GM12872 (cell line): Measurements from ENCODE around the gene ATPAF1.

Source experiments
- TF ChIP-seq, protein P1 (sequence below): IDR thresholded peaks from 3 replicates; pipeline ENCODE4 v1.5.1; 2011; ENCODE audit warnings: low read depth, mild to moderate bottlenecking, low read length, moderate library complexity; ENCODE audit not compliant: insufficient read depth

The ATPAF1 gene

DNA sequence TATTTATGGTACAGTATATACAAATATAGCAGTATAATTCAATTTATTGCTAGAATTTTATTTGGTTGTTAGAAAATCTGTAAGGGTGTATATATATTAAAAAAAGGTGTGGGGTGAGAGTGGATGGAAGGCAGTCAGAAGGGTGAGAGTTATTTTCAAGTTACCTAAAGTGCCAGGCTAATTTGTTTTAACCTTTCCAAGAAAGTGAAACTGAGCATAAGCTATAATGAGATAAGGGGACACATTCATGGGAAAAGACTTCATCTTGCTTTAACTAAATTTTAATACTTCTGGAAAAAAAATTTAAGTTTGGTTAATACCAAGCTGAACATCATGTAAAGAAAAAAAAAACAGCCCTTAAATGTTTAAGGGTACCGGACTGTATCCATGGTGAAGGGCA lies 8.4 kb upstream of the ATPAF1 start:
- TF ChIP-seq, protein P1, sequence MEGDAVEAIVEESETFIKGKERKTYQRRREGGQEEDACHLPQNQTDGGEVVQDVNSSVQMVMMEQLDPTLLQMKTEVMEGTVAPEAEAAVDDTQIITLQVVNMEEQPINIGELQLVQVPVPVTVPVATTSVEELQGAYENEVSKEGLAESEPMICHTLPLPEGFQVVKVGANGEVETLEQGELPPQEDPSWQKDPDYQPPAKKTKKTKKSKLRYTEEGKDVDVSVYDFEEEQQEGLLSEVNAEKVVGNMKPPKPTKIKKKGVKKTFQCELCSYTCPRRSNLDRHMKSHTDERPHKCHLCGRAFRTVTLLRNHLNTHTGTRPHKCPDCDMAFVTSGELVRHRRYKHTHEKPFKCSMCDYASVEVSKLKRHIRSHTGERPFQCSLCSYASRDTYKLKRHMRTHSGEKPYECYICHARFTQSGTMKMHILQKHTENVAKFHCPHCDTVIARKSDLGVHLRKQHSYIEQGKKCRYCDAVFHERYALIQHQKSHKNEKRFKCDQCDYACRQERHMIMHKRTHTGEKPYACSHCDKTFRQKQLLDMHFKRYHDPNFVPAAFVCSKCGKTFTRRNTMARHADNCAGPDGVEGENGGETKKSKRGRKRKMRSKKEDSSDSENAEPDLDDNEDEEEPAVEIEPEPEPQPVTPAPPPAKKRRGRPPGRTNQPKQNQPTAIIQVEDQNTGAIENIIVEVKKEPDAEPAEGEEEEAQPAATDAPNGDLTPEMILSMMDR, result no peak

DNA sequence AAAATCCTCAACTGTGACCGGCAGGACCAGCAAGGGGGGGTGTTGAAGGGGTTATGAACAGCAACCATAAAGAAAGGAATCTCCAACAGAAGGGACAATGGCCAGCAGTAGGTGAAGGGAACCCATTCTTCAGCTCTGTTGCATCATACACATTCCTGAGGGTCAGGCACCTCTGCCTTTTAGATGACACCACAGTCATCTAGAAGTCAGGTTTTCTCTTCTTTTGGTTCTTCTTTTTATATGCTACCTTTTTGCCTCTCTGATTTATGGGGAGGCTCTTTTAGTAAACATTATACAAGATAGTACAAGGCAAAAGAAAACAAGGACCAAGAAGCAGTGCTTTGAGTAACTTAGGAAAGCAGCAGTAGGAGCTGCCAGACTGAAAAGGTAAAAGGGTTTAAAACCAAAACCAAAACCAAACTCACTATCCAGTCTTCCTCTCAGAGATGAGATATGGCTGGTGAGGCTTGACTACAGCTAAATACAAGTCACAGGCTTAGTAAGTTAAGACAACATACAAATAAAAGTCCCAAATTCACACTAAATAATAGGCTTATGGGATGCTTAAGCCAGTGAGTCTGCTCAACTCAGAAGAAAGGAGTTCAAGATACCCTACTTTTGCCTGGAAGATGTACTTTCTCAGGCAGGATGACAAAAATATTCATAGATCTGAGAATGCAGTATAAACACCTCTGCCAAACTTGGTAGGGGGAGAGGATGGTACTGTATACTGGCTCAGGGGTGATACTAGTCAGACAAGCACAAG lies 7.6 kb upstream of the ATPAF1 start:
- TF ChIP-seq, protein P1, result no peak

DNA sequence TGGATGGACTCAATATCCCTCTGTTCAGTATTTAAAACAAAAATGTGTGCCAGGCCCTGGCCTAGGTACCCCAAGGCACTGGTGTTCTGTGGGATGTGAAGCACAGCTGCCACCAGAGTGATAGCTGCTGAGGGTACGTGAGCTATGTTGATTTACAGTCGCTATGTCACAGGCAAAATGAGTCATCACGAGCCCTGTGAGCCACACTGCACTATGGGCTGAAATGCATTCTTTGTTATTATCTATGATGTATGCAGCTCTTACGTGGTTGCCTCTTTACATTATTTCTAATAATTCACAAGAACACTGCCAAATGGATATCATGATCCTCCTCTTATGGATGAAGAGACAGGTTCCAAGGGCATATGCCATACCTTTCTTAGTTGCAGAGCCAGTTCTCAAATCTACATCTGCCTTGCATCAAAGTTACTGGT lies 5.6 kb upstream of the ATPAF1 start:
- TF ChIP-seq, protein P1, result no peak

DNA sequence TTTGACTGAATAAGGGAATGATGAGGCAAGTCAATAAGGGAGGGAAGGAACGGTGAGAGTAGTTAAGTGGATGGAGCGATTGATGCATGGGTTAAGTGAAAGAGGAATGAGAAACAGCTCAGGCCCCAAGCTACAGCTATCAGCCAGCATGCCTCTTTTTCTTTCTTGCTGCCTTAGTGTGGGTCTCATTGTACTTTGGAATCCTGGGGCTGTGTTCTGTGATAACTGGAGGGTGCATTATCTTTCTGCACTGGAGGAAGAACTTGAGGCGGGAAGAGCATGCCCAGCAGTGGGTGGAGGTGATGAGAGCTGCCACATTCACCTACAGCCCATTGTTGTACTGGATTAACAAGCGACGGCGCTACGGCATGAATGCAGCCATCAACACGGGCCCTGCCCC lies 4.5 kb upstream of the ATPAF1 start:
- TF ChIP-seq, protein P1, result no peak

DNA sequence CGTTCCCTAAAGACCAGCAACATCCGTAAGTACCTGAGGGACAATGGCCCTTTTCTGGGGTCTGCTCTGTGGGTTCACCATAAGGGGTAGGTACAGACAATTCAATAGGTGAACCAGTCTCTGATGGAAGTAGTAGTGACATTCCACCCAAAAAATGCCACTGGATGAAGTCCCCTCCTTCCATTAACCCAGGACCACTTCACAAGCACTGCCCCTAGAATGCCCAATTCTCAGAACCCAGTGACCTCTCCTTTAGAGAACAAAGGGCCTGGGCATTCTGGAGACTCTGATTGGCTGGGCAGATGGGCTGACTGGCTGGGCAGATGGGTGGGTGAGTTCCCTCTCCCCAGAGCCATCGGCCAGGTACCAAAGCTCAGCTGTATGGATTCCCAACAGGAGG lies 3.4 kb upstream of the ATPAF1 start, which contains the start of gene TEX38:
TSS of gene TEX38 (plus strand) at position 301 of the 400 bp plus-strand sequence. CDS start at position 382, 81 bp downstream.
- TF ChIP-seq, protein P1, result no peak

DNA sequence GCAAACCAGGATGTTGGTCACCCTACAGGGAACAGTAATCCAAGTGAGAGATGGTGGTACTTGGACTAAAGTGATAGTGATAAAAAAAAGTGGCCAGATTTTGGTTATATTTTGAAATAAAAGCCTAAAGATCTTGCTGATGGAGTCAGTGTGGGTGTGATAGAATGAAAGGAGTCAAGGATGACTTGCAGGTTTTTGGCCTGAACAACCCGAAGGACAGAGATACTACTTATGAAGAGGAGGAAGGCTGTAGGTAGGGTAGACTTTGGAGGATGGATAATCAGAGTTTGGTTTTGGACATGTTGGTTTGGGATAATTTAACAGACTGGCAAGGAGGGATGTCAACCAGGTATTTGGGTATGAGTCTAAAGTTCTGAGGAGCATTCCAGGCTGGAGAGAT lies 2.0 kb upstream of the ATPAF1 start:
- TF ChIP-seq, protein P1, result no peak

DNA sequence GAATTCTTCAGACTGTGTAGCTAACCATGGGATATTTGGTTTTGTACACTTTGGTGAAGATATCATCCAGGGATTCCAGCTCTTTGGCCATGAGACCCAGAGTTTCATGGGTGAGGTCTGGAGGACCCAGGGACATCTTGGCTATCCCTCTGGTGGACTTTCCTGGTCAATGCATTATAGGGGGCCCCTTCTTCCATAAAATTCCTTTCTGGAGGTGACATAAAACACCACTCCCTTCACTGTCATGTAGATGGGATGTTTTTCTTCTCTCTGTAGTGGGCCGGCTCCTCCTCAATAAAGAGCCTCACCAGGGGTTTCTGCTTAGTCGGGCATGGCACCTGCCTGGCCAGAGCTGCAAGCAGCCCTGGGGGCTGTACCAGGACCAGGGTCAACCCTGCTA lies 2.2 kb downstream of the ATPAF1 start:
- TF ChIP-seq, protein P1, result no peak
